HL-60 (cell line): ENCODE results near the gene AMIGO2.

Experiments
- DNase-seq, 2 experiments: peaks; one replicate each; pipeline ENCODE4 v3.0.0-alpha.2; 2010 to 2020; ENCODE audit warnings: low read depth in 1 of 2, low spot score in 1 of 2
- H3K27ac ChIP-seq: fragments of 250-450 bp; sonication (Bioruptor Pico); replicated peaks from 2 replicates; pipeline ENCODE4 v1.5.1; 2020; ENCODE audit warnings: mild to moderate bottlenecking, moderate library complexity
- H3K27me3 ChIP-seq: fragments of 250-450 bp; sonication (Bioruptor Pico); 2 replicates; pipeline ENCODE4 v1.5.1; 2021; ENCODE audit warnings: mild to moderate bottlenecking, moderate library complexity; ENCODE audit not compliant: insufficient read depth, poor library complexity, severe bottlenecking
- H3K4me3 ChIP-seq: replicated peaks from 2 replicates; pipeline ENCODE4 v1.5.1; 2011; ENCODE audit warnings: mild to moderate bottlenecking, control low read depth, low read length; ENCODE audit not compliant: insufficient read depth
- GABPA ChIP-seq: IDR thresholded peaks from 2 replicates; pipeline ENCODE4 v1.6.1; 2012; ENCODE audit warnings: low read depth
- POLR2AphosphoS5 ChIP-seq: IDR thresholded peaks from 2 replicates; pipeline ENCODE4 v1.6.1; 2012; ENCODE audit warnings: low read depth
- SPI1 ChIP-seq: IDR thresholded peaks from 2 replicates; pipeline ENCODE4 v1.6.1; 2012; ENCODE audit warnings: low read depth, mild to moderate bottlenecking, borderline replicate concordance
- TF ChIP-seq, protein P1 (sequence below): IDR thresholded peaks from 2 replicates; pipeline ENCODE4 v1.6.1; 2012; ENCODE audit warnings: low read depth; ENCODE audit not compliant: insufficient replicate concordance
- TF ChIP-seq, protein P2 (sequence below): IDR thresholded peaks from one replicate; pipeline ENCODE4 v1.5.1; 2011; ENCODE audit warnings: low read length, control low read depth, inconsistent platforms; ENCODE audit not compliant: insufficient read depth

The AMIGO2 gene

DNA sequence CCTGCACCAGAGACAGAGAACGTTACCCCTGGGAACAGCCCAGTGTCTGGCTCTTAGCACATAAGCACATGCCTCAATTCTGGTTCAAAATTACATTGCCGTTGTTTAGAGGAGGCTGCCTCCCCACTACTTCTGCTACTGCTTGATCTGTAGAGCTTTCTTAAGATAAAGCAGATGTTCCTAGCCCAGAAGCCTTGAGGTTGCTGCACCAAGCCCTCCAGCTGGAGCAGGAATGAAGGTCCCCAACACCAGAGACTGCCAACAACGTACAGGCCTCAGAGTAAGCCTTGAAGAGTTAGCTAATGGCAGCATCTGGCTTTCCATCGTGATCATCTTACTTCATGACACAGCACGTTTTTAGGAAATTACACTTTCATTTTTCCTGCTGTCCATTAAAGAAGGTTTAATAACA, 34.7 kb upstream of the AMIGO2 start:
- no peak for DNase-seq
- TF ChIP-seq POLR2AphosphoS5 (no peak), GABPA (no peak), SPI1 (no peak)
- TF ChIP-seq, protein P1, sequence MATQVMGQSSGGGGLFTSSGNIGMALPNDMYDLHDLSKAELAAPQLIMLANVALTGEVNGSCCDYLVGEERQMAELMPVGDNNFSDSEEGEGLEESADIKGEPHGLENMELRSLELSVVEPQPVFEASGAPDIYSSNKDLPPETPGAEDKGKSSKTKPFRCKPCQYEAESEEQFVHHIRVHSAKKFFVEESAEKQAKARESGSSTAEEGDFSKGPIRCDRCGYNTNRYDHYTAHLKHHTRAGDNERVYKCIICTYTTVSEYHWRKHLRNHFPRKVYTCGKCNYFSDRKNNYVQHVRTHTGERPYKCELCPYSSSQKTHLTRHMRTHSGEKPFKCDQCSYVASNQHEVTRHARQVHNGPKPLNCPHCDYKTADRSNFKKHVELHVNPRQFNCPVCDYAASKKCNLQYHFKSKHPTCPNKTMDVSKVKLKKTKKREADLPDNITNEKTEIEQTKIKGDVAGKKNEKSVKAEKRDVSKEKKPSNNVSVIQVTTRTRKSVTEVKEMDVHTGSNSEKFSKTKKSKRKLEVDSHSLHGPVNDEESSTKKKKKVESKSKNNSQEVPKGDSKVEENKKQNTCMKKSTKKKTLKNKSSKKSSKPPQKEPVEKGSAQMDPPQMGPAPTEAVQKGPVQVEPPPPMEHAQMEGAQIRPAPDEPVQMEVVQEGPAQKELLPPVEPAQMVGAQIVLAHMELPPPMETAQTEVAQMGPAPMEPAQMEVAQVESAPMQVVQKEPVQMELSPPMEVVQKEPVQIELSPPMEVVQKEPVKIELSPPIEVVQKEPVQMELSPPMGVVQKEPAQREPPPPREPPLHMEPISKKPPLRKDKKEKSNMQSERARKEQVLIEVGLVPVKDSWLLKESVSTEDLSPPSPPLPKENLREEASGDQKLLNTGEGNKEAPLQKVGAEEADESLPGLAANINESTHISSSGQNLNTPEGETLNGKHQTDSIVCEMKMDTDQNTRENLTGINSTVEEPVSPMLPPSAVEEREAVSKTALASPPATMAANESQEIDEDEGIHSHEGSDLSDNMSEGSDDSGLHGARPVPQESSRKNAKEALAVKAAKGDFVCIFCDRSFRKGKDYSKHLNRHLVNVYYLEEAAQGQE = no peak
- TF ChIP-seq, protein P2, sequence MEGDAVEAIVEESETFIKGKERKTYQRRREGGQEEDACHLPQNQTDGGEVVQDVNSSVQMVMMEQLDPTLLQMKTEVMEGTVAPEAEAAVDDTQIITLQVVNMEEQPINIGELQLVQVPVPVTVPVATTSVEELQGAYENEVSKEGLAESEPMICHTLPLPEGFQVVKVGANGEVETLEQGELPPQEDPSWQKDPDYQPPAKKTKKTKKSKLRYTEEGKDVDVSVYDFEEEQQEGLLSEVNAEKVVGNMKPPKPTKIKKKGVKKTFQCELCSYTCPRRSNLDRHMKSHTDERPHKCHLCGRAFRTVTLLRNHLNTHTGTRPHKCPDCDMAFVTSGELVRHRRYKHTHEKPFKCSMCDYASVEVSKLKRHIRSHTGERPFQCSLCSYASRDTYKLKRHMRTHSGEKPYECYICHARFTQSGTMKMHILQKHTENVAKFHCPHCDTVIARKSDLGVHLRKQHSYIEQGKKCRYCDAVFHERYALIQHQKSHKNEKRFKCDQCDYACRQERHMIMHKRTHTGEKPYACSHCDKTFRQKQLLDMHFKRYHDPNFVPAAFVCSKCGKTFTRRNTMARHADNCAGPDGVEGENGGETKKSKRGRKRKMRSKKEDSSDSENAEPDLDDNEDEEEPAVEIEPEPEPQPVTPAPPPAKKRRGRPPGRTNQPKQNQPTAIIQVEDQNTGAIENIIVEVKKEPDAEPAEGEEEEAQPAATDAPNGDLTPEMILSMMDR = no peak
- H3K27ac ChIP-seq = no peak overlapping the region
- H3K4me3 ChIP-seq = no peak overlapping the region
- H3K27me3 ChIP-seq = no peaks in the 10 kb centered on the region

DNA sequence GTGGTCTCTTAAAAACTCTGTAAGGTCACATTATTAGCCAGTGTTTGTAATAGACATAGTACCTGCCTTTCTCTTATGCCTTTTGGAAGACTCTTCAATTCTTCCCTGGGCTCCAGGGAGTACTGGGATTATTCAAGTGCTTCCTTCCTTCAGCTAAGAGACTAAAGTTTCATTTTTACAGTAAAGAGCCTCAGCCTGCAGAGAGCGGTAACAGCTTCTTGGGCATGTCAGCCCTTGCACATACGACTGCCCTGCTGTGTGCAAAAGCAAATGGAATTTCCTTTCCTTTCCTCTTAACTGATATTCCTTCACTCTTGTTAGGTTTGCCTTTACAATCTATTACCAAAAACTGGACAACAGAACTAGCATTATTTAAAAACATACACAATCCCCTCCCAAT, 32.9 kb upstream of the AMIGO2 start:
- TF ChIP-seq, protein P2 = no peak
- TF ChIP-seq POLR2AphosphoS5 (no peak), GABPA (no peak), SPI1 (no peak)
- TF ChIP-seq, protein P1 = no peak
- no peak overlapping the region for H3K27ac ChIP-seq
- H3K4me3 ChIP-seq = no peak overlapping the region
- DNase-seq = no peak
- no peaks in the 10 kb centered on the region for H3K27me3 ChIP-seq

DNA sequence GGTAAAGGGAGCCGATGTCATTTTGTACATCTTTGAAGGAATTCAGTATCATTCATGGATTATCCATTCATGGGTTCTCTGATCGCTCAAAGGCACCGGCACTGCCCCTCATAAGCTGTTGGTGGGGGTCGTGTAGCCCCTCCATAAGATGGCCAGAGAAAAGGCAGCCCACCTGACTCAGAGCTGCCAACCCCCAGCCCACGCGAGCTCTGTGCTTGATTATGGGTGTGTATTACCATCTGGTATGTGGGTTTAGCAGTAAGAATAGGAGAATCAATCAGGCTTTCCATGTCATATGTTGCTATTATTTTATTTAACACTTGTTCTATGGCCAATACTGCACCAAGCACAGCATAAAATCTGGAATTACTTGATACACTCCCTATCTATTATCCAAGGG, 32.1 kb upstream of the AMIGO2 start:
- TF ChIP-seq, protein P2 = no peak
- TF ChIP-seq SPI1 (no peak), POLR2AphosphoS5 (no peak), GABPA (no peak)
- TF ChIP-seq, protein P1 = no peak

More for the DNA sequence above, 32.1 kb upstream of the AMIGO2 start:
- Histone ChIP-seq H3K27me3 (no peaks in the 10 kb centered on the region), H3K4me3 (no peak overlapping the region), H3K27ac (no peak overlapping the region)
- DNase-seq = no peak
